Uterus (tissue), 4 donors: ENCODE measurements around the gene SLC6A9. TPM values are rescaled to one million over a fixed set of nuclear protein-coding genes. Genes with fewer than 3 reads are reported as not detected.

Experiments used
- DNase-seq, 2 donors: peaks; one replicate each; pipeline ENCODE4 v3.0.0-alpha.2; 2019 to 2020
- H3K27ac ChIP-seq, 2 donors: fragments of 200-600 bp; sonication (generic); 1 replicate in 1 of 2; 2 replicates in 1 of 2; pipeline ENCODE4 v1.5.1; 2016 to 2018
- H3K27me3 ChIP-seq, 2 donors: fragments of 200-600 bp; sonication (generic); one replicate each; pipeline ENCODE4 v1.5.1; 2018 to 2019; ENCODE audit warnings: control low read depth in 1 of 2
- H3K36me3 ChIP-seq, 2 donors: fragments of 200-600 bp; sonication (generic); one replicate each; pipeline ENCODE4 v1.5.1; 2019; ENCODE audit warnings: control low read depth in 1 of 2
- H3K4me1 ChIP-seq, 2 donors: fragments of 200-600 bp; sonication (generic); one replicate each; pipeline ENCODE4 v1.5.1; 2018 to 2019; ENCODE audit warnings: control low read depth in 1 of 2
- H3K4me3 ChIP-seq, 2 donors: fragments of 200-600 bp; sonication (generic); 1 replicate in 1 of 2; 2 replicates in 1 of 2; pipeline ENCODE4 v1.5.1; 2018 to 2019; ENCODE audit warnings: mild to moderate bottlenecking in 1 of 2
- H3K9me3 ChIP-seq, 2 donors: fragments of 200-600 bp; sonication (generic); one replicate each; pipeline ENCODE4 v1.5.1; 2019; ENCODE audit warnings: control low read depth in 1 of 2
- CTCF ChIP-seq, 4 experiments: fragments of 200-600 bp in 2 of 4; fragments of 450-650 bp in 2 of 4; sonication (generic) in 2 of 4; IDR thresholded peaks; one replicate each; pipeline ENCODE4 v1.5.1; 2016 to 2019; ENCODE audit warnings: antibody characterized with exemption in 4 of 4, mild to moderate bottlenecking in 2 of 4, moderate library complexity in 1 of 4
- POLR2A ChIP-seq, 2 donors: fragments of 450-650 bp; IDR thresholded peaks; one replicate each; pipeline ENCODE4 v1.6.1; 2016; ENCODE audit warnings: antibody characterized with exemption in 2 of 2, mild to moderate bottlenecking in 1 of 2, moderate library complexity in 1 of 2
- intact Hi-C: fragments of 100-400 bp; cut with DNase I; formaldehyde crosslinking; loops from one replicate; pipeline ENCODE4 v1.15.1; 2023; ENCODE audit warnings: low total_unique reads
- total RNA-seq, 4 donors: library from RNA; depleted of rRNA in 3 of 4; stranded (reverse); fragments of >200 nt in 3 of 4; gene quantifications; one replicate each; pipeline versions ENCODE4 v1.1.0 to v1.2.4, GENCODE V29; 2014 to 2023
- donor health status: DM: yes; HTN: yes; CAD: no.

Gene SLC6A9
- total RNA-seq, 4 donors from 2014 or later: 4.6 to 30.9 (median 17.4) TPM

DNA sequence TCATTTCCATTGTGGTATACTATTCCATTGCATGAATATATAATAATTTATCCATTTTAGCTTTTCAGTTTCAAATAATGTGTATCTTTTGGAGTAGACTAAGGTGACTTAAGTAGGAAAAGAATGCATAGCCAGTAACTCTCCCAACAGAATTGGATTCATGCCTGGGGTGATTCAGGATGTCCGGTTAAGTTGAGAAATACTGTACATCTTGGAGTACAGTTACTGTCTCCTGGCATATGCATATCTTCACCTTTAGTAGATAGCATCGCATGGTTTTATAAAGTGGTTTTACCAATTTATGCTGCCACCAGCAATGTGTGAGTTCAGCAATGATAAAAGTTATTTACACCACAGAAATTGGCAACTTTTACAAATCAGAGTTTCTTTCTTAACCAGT, 18.6 kb upstream of the SLC6A9 start:
- intact Hi-C loops: no loop called here
- H3K4me1 ChIP-seq: peaks cover 0 to 5% of the 10 kb centered on the region in 2 donors
- no peak for TF ChIP-seq CTCF (IDR thresholded peaks at IDR 0.05)
- no peak for TF ChIP-seq POLR2A (IDR thresholded peaks at IDR 0.05)
- H3K36me3 ChIP-seq: no peaks in the 10 kb centered on the region
- peak in 1 of 2 donors; percentile 51 for DNase-seq
- H3K4me3 ChIP-seq: no peak overlapping the region
- peak overlapping the region; percentile 80 to 81 for H3K27ac ChIP-seq
- H3K27me3 ChIP-seq: no peaks in the 10 kb centered on the region
- no peaks in the 10 kb centered on the region for H3K9me3 ChIP-seq

DNA sequence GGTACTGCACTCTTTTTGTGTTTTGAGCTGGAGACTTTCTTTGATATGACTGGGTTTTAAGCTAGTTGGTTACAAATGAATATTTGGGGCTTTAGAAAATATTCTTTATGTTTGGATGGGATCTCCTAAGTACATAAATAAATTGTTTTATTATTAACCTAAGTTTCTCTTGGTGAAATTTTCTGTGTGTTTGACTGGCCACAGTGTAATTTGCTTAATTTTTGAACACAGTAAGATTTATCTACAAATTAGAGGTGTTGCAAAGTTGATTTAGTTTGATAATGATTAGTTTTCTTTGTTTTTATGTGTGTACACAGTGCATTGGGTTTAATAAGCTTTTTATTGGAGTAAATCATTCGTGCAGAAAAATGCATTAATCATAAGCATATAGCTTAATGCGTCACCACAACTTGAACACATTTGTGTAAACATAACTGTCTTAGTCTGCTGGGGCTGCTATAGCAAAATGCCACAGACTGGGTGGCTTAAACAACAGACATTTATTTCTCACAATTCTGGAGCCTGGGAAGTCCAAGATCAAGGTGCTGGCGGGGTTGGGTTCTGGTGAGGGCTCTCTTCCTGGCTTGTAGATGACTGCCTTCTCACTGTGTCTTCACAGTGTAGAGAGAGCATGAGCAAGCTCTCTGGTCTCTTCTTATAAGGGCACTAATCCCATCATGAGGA, 17.4 kb upstream of the SLC6A9 start:
- H3K27me3 ChIP-seq: no peaks in the 10 kb centered on the region
- DNase-seq: no peak
- H3K4me3 ChIP-seq: peak overlapping the region in 1 of 2 donors; percentile 12
- H3K27ac ChIP-seq: peak overlapping the region; percentile 80 to 81
- no peaks in the 10 kb centered on the region for H3K9me3 ChIP-seq
- intact Hi-C loops: no loop called here
- no peaks in the 10 kb centered on the region for H3K36me3 ChIP-seq
- peaks cover 0 to 5% of the 10 kb centered on the region in 2 donors for H3K4me1 ChIP-seq
- TF ChIP-seq CTCF (IDR thresholded peaks at IDR 0.05): no peak
- no peak for TF ChIP-seq POLR2A (IDR thresholded peaks at IDR 0.05)

DNA sequence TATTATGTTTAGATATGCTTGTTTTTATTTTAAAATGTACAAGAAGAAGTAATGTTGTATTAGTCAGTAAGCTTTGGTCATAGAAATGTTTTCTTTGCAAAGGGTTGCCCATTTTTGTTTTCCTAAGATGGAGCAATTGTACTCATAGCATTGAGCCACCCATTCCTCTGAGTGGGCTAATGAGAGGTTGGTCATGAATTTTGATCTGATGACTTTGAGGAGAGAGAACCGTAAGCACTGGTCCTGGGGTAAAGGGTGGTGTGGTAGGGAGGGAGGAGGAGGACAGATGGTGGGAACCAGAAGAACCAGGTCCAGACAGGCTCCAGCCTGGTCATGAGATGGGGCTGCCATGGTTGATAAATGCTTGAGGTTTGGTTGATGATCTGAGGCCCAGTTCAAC, 15.9 kb upstream of the SLC6A9 start:
- DNase-seq: no peak
- TF ChIP-seq CTCF (IDR thresholded peaks at IDR 0.05): no peak
- TF ChIP-seq POLR2A (IDR thresholded peaks at IDR 0.05): no peak
- Histone ChIP-seq H3K36me3 (no peaks in the 10 kb centered on the region), H3K27me3 (no peaks in the 10 kb centered on the region), H3K9me3 (no peaks in the 10 kb centered on the region), H3K27ac (peak overlapping the region; percentile 80 to 81), H3K4me3 (no peak overlapping the region), H3K4me1 (peaks cover 0 to 5% of the 10 kb centered on the region in 2 donors)
- intact Hi-C loops: no loop called here

- no peaks in the 10 kb centered on the region for H3K9me3 ChIP-seq
- no peak for DNase-seq
- intact Hi-C loops: no loop called here
- no peaks in the 10 kb centered on the region for H3K36me3 ChIP-seq
- no peaks in the 10 kb centered on the region for H3K27me3 ChIP-seq
- H3K4me3 ChIP-seq: no peak overlapping the region
- TF ChIP-seq CTCF (IDR thresholded peaks at IDR 0.05) (no peak), POLR2A (IDR thresholded peaks at IDR 0.05) (no peak)
- H3K27ac ChIP-seq: no peak overlapping the region
- H3K4me1 ChIP-seq: peaks cover 0 to 4% of the 10 kb centered on the region in 2 donors
Observed at GRCh38 chr1:44045064-44045463, 13.8 kb upstream of the SLC6A9 start.

- intact Hi-C loops: loop anchor here (5.0 kb wide), 1 partner anchor 37 kb away; no protein-coding TSS in a partner anchor
- DNase-seq: no peak
- H3K27me3 ChIP-seq: no peaks in the 10 kb centered on the region
- TF ChIP-seq CTCF (IDR thresholded peaks at IDR 0.05) (no peak), POLR2A (IDR thresholded peaks at IDR 0.05) (no peak)
- no peaks in the 10 kb centered on the region for H3K9me3 ChIP-seq
- no peaks in the 10 kb centered on the region for H3K36me3 ChIP-seq
- H3K4me3 ChIP-seq: no peak overlapping the region
- H3K4me1 ChIP-seq: no peaks in the 10 kb centered on the region
- no peak overlapping the region for H3K27ac ChIP-seq
Observed at GRCh38 chr1:44044071-44044801, 13.0 kb upstream of the SLC6A9 start.
